ENCODE results near the gene ZFHX2. TPM values are rescaled to one million over a fixed set of nuclear protein-coding genes. Genes with fewer than 3 reads are reported as not detected.

ZFHX2 gene
- total RNA-seq, 1 donor from 2014 or later, result 2.3 TPM

DNA sequence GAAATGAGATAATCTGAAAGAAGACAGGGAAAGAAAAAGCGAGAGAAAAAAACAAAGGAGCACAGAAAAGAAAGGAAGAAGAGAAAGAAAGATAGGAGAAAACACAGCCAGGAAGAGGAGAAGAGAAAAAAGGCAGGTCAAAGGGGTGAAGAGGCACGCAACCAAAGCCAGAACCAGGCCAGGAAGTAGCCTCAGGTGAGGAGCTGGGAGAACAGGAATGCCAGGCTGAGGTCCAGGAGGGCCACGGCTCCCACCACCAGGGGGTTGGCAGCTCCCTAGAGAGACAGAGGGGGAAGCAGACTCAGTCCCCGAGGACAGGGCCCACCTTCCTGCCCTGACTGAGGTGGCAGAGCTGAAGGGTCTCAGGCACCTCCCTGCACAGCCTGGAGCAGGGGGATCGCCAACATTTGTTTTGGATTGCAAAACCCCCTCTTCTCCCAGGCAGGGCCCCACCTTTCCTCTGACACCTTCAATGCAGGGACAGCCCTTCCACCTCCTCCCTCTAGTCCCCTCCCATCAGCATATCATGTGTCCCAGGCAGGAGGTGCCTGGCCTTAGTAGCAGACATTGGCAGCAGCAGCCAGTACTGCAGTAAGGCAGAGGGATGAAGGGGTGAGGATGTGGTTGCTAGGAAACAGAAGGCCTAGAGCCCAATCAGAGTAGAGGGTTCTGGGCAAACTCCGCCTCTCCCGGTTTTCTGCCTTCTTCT, 18.0 kb upstream of the ZFHX2 start:
- peaks cover 25% of the 10 kb centered on the region for H3K27me3 ChIP-seq (ENCODE audit: control insufficient read depth, insufficient read depth, low read length)
- no peak overlapping the region for H3K4me3 ChIP-seq (ENCODE audit: low read depth, low read length)
- TF ChIP-seq CTCF (IDR thresholded peaks at IDR 0.05; ENCODE audit: insufficient read depth, low read length, poor library complexity, severe bottlenecking), result peak; percentile 9
- peaks cover 1% of the 10 kb centered on the region for H3K36me3 ChIP-seq (ENCODE audit: control insufficient read depth, insufficient read depth, low read length)
- no peak for DNase-seq (ENCODE audit: low read depth)

DNA sequence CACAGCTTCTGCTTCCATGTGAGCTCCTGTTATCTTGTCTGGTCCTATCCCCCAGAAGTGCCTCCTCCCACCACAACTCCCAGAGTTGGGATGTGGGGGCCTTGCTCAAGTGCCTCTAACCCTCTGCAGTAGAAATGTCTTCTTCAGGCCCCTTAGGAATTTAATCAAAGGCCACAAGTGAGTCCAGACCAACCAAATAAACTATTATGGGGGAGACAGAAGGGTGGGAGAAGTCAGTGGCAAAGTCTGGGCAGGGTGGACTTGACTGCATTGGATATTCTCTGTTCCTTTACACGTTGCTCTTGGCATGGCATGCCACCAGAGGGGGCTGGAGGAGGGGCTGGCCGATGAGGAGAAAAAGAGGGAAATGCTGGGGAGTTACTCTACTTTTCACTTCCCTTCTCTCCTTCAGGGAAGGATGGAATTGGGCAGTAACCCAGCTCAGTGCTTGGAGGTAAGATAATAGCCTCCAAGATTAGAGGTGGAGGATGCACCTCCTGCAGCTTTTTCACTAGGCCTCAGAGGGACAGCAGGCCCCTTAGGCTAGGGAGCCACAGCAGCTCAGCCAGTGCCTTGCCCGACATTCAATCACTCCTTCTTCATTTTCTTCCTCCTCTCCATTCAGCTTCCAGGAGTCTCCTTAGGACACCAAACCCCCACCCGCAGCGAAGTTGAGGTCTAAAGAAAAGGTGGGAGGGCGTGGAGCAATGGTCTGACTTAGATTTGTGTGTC, 17.2 kb upstream of the ZFHX2 start:
- Histone ChIP-seq H3K27me3 (ENCODE audit: control insufficient read depth, insufficient read depth, low read length) (peaks cover 25% of the 10 kb centered on the region), H3K36me3 (ENCODE audit: control insufficient read depth, insufficient read depth, low read length) (peaks cover 1% of the 10 kb centered on the region), H3K4me3 (ENCODE audit: low read depth, low read length) (no peak overlapping the region)
- TF ChIP-seq CTCF (IDR thresholded peaks at IDR 0.05; ENCODE audit: insufficient read depth, low read length, poor library complexity, severe bottlenecking), result peak; percentile 57
- DNase-seq (ENCODE audit: low read depth), result no peak

DNA sequence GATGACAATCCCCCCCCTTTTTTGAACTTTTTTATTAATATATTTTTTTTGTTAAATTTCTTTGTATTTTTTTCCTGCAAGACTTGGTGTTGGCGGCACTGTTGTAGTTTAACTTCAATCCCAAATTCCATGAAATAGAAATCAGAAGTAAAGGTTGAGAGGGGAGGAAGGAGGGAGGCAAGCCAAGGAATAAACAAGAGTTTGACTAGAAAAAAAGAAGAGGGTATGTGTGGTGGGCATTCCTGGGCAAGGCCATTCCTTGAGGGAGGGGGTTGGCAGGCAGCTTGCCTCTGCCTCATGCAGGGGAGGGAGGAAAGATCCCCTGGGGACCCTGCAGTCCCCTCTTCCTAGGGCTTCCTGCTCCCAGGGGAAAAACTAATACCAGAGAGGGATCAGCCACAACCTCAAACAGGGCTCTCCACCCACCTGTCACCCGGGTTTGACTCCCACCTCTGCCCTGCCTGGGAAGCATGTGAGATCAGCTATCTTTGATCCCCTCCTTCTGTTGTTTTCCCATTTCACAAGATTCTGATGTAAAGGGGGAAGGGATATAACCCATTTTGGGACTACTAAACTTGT, 16.5 kb upstream of the ZFHX2 start:
- peaks cover 20% of the 10 kb centered on the region for H3K27me3 ChIP-seq (ENCODE audit: control insufficient read depth, insufficient read depth, low read length)
- peak overlapping the region; percentile 69 for H3K4me3 ChIP-seq (ENCODE audit: low read depth, low read length)
- no peak for TF ChIP-seq CTCF (IDR thresholded peaks at IDR 0.05; ENCODE audit: insufficient read depth, low read length, poor library complexity, severe bottlenecking)
- peaks cover 1% of the 10 kb centered on the region for H3K36me3 ChIP-seq (ENCODE audit: control insufficient read depth, insufficient read depth, low read length)
- DNase-seq (ENCODE audit: low read depth), result no peak

- Histone ChIP-seq H3K4me3 (ENCODE audit: low read depth, low read length) (peak within 1 kb of the TSS; percentile 69), H3K36me3 (ENCODE audit: control insufficient read depth, insufficient read depth, low read length) (peaks cover 1% of the 10 kb centered on the region), H3K27me3 (ENCODE audit: control insufficient read depth, insufficient read depth, low read length) (peaks cover 14% of the 10 kb centered on the region)
- no peak for TF ChIP-seq CTCF (IDR thresholded peaks at IDR 0.05; ENCODE audit: insufficient read depth, low read length, poor library complexity, severe bottlenecking)
- no peak for DNase-seq (ENCODE audit: low read depth)
Measured at GRCh38 chr14:23567186-23568020, 15.8 kb upstream of the ZFHX2 start, which contains the start of gene AP1G2. TSS of gene AP1G2 (minus strand) at chr14:23567791. CDS start at chr14:23567314, 477 bp downstream.

- Histone ChIP-seq H3K4me3 (ENCODE audit: low read depth, low read length) (peak overlapping the region; percentile 69), H3K27me3 (ENCODE audit: control insufficient read depth, insufficient read depth, low read length) (peaks cover 10% of the 10 kb centered on the region), H3K36me3 (ENCODE audit: control insufficient read depth, insufficient read depth, low read length) (peaks cover 1% of the 10 kb centered on the region)
- TF ChIP-seq CTCF (IDR thresholded peaks at IDR 0.05; ENCODE audit: insufficient read depth, low read length, poor library complexity, severe bottlenecking), result peak; percentile 24
- DNase-seq (ENCODE audit: low read depth), result no peak
Measured at GRCh38 chr14:23566778-23567185, 15.2 kb upstream of the ZFHX2 start.

All from kidney epithelial cell (primary cell).